Left colon (tissue), 2 donors: ENCODE measurements around the gene LCN10. TPM values are rescaled to one million over a fixed set of nuclear protein-coding genes. Genes with fewer than 3 reads are reported as not detected.

Source experiments
- ATAC-seq: fragments of 200-7000 bp; cut with Tn5 transposase; one replicate; pipeline ENCODE4 v1.9.1; 2020; ENCODE audit warnings: mild to moderate bottlenecking, moderate library complexity
- DNase-seq, 2 donors: peaks; one replicate each; pipeline ENCODE4 v3.0.0-alpha.2; 2020
- intact Hi-C, 2 donors: fragments of 100-400 bp; cut with DNase I in 1 of 2; cut with micrococcal nuclease in 1 of 2; formaldehyde crosslinking; loops; one replicate each; pipeline versions ENCODE4 v1.11.2 to v1.14.0; 2022; cut with DNase I, micrococcal nuclease
- total RNA-seq, 2 donors: library from RNA; stranded (reverse); fragmentation: NEBNext Ultra II Directional; extraction: Animal tissue kit (Norgen Biotek cat#: 25700); gene quantifications; one replicate each; pipeline ENCODE4 v1.2.1, GENCODE V29; 2021
- donor health status: DM: no; HTN: no; CAD: no.
- donor health status: DM: yes; HTN: yes; CAD: no.

The LCN10 gene
- total RNA-seq, 2 donors from 2014 or later = 1.2 to 2.4 TPM

- intact Hi-C loops = no loop called here
- no peak for ATAC-seq
- DNase-seq = no peak
These were observed 2.8 kb upstream of the LCN10 start for GRCh38 chr9:136745389-136746154.

- ATAC-seq (no peak), DNase-seq (no peak)
- intact Hi-C loops = no loop called here
These were observed 2.0 kb upstream of the LCN10 start for GRCh38 chr9:136744773-136745172.

GRCh38 chr9:136743639-136744211 is 985 bp upstream of the LCN10 start:
- no peak for ATAC-seq
- intact Hi-C loops = no loop called here
- no peak for DNase-seq

GRCh38 chr9:136741883-136742571 is 713 bp downstream of the LCN10 start:
- DNase-seq (no peak), ATAC-seq (peak; percentile 45)
- intact Hi-C loops = no loop called here

- no peak for DNase-seq
- ATAC-seq = peak; percentile 25
These were observed 1.5 kb downstream of the LCN10 start for GRCh38 chr9:136740971-136741882.

GRCh38 chr9:136740491-136740890 is 2.2 kb downstream of the LCN10 start:
- intact Hi-C loops = no loop called here
- no peak for ATAC-seq
- no peak for DNase-seq

More at GRCh38 chr9:136740971-136741882, 1.5 kb downstream of the LCN10 start:
- intact Hi-C loops = no loop called here

GRCh38 chr9:136740069-136740468 is 2.7 kb downstream of the LCN10 start:
- intact Hi-C loops = no loop called here

GRCh38 chr9:136739509-136739908 is 3.2 kb downstream of the LCN10 start:
- intact Hi-C loops = no loop called here
- ATAC-seq (no peak), DNase-seq (no peak)

More at GRCh38 chr9:136740069-136740468, 2.7 kb downstream of the LCN10 start:
- ATAC-seq (no peak), DNase-seq (no peak)

- intact Hi-C loops = no loop called here
- DNase-seq (no peak), ATAC-seq (no peak)
These were observed 3.8 kb downstream of the LCN10 start for GRCh38 chr9:136738960-136739359.

- no peak for DNase-seq
- intact Hi-C loops = no loop called here
- ATAC-seq = no peak
These were observed 6.8 kb downstream of the LCN10 start for GRCh38 chr9:136735812-136736480.

GRCh38 chr9:136734837-136735496 is 7.8 kb downstream of the LCN10 start:
- DNase-seq = no peak
- intact Hi-C loops = no loop called here
- ATAC-seq = no peak

- no peak for ATAC-seq
- intact Hi-C loops = no loop called here
These were observed 9.1 kb downstream of the LCN10 start for GRCh38 chr9:136733611-136734010.

GRCh38 chr9:136732444-136733178 is 10.1 kb downstream of the LCN10 start:
- intact Hi-C loops = no loop called here
- no peak for DNase-seq
- ATAC-seq = no peak

More at GRCh38 chr9:136733611-136734010, 9.1 kb downstream of the LCN10 start:
- DNase-seq = no peak

- DNase-seq (no peak), ATAC-seq (no peak)
- intact Hi-C loops = no loop called here
These were observed 12.8 kb downstream of the LCN10 start for GRCh38 chr9:136729926-136730325.

GRCh38 chr9:136729144-136729543 is 13.6 kb downstream of the LCN10 start:
- ATAC-seq (peak; percentile 11), DNase-seq (no peak)
- intact Hi-C loops = no loop called here

- ATAC-seq (peak; percentile 45), DNase-seq (peak in 1 of 2 donors; percentile 47)
- intact Hi-C loops = no loop called here
These were observed 14.1 kb downstream of the LCN10 start for GRCh38 chr9:136728548-136729123.

GRCh38 chr9:136728080-136728547 is 14.6 kb downstream of the LCN10 start:
- DNase-seq = peak; percentile 81 to 94
- intact Hi-C loops = no loop called here
- peak; percentile 69 for ATAC-seq
